Sigmoid colon (tissue), 4 donors: ENCODE measurements around the gene TMEM235.

Source experiments
- POLR2A ChIP-seq, 2 donors: fragments of 450-650 bp; IDR thresholded peaks; one replicate each; pipeline ENCODE4 v1.6.1; 2016; ENCODE audit warnings: antibody characterized with exemption in 2 of 2, mild to moderate bottlenecking in 2 of 2, moderate library complexity in 2 of 2
- POLR2AphosphoS5 ChIP-seq, 4 donors: sonication (generic); formaldehyde crosslinking; IDR thresholded peaks; one replicate each; pipeline ENCODE4 v1.6.1; 2017; ENCODE audit warnings: antibody characterized with exemption in 4 of 4

DNA sequence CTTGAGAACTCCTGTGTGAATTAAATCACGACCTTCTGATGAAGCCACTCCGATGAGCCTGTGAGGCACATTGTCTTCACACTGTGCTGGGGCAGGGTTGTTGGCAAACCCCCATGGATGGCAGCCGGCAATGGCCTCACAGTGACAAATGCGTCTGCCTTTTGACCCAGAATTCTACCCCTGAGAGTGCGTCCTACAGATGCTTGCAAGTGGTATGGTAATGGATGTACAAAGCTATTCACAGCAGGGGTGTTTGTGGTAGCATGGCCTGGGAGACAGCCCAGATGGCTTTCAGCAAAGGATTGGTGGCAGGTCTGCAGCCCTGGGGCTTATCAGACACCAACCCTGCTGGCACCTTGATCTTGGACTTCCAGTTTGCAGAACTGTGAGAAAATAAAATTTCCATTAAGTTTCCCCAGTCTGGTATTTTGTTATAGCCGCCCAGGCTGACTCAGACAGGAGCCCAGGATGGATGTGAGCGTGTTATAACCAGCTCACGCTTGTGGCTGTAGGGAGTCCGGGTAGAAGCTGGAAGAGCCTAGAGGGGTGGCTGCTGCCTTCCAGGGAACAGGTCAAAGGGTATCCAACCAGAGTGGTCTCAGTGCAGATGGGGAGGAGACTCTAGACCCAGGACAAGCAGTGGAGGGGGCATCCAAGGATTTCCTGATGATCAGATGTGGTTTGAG lies 34.1 kb upstream of the TMEM235 start:
- no peak for TF ChIP-seq POLR2AphosphoS5 (IDR thresholded peaks at IDR 0.05)
- no peak for TF ChIP-seq POLR2A (IDR thresholded peaks at IDR 0.05)
